OCI-LY7 (cell line): ENCODE data around the gene RNF10.

Experiments
- EZH2phosphoT487 ChIP-seq: fragments of 200-600 bp; sonication (generic); IDR thresholded peaks from 2 replicates; pipeline ENCODE4 v1.6.1; 2018; ENCODE audit warnings: low read depth, borderline replicate concordance, mild to moderate bottlenecking, mixed run types, antibody characterized with exemption, low read length, moderate library complexity, mixed read lengths
- TF ChIP-seq, protein P1 (sequence below): fragments of 200-600 bp; sonication (generic); conservative IDR thresholded peaks from 2 replicates; pipeline ENCODE4 v1.5.1; 2014; ENCODE audit warnings: mild to moderate bottlenecking, antibody characterized with exemption, low read length, moderate library complexity, mixed read lengths

DNA sequence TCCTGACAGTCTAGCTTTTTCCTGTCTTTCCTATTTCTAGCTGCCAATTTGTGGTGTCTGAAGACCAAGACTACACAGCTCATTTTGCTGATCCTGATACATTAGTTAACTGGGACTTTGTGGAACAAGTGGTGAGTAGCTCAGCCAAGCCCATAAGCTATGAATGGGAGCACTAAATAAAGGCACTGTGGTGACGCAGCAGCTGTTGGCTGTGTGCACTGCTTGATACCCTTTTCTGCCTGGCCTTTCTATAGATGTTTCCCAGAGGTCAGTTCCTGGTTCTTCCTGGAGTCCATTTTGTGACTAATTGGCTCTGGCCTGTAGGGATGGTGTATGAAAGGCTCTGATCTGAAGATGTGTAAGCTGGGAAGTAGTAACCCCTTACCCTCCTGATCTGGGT lies 20.5 kb downstream of the RNF10 start:
- TF ChIP-seq, protein P1, sequence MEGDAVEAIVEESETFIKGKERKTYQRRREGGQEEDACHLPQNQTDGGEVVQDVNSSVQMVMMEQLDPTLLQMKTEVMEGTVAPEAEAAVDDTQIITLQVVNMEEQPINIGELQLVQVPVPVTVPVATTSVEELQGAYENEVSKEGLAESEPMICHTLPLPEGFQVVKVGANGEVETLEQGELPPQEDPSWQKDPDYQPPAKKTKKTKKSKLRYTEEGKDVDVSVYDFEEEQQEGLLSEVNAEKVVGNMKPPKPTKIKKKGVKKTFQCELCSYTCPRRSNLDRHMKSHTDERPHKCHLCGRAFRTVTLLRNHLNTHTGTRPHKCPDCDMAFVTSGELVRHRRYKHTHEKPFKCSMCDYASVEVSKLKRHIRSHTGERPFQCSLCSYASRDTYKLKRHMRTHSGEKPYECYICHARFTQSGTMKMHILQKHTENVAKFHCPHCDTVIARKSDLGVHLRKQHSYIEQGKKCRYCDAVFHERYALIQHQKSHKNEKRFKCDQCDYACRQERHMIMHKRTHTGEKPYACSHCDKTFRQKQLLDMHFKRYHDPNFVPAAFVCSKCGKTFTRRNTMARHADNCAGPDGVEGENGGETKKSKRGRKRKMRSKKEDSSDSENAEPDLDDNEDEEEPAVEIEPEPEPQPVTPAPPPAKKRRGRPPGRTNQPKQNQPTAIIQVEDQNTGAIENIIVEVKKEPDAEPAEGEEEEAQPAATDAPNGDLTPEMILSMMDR, result no peak
- TF ChIP-seq EZH2phosphoT487, result no peak
